Measurements from ENCODE around the gene KLHL2. TPM values are rescaled to one million over a fixed set of nuclear protein-coding genes. Genes with fewer than 3 reads are reported as not detected.
A peak's percentile ranks its signal among the peaks of the same experiment; 100 is the strongest.

The KLHL2 gene
- total RNA-seq, 1 donor from 2014 or later: 17.7 TPM

DNA sequence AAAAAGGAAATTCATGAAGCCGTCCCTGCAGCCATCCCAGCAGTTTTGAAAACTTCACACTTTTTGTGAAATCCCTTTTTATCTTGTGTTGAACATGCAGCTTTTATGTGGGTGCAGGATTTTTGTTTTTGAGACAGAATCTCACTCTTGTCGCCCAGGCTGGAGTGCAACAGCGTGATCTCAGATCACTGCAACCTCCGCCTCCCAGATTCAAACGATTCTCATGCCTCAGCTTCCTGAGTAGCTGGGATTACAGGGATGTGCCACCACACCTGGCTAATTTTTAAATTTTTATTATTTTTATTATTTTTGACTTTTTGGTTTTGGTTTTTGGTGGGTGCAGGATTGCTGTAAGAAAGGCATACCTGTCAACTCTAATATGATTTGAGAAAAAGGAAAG, 112.1 kb downstream of the KLHL2 start:
- no peak for DNase-seq (ENCODE audit: low read depth)
- TF ChIP-seq, protein P1, sequence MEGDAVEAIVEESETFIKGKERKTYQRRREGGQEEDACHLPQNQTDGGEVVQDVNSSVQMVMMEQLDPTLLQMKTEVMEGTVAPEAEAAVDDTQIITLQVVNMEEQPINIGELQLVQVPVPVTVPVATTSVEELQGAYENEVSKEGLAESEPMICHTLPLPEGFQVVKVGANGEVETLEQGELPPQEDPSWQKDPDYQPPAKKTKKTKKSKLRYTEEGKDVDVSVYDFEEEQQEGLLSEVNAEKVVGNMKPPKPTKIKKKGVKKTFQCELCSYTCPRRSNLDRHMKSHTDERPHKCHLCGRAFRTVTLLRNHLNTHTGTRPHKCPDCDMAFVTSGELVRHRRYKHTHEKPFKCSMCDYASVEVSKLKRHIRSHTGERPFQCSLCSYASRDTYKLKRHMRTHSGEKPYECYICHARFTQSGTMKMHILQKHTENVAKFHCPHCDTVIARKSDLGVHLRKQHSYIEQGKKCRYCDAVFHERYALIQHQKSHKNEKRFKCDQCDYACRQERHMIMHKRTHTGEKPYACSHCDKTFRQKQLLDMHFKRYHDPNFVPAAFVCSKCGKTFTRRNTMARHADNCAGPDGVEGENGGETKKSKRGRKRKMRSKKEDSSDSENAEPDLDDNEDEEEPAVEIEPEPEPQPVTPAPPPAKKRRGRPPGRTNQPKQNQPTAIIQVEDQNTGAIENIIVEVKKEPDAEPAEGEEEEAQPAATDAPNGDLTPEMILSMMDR (IDR thresholded peaks at IDR 0.05; ENCODE audit: insufficient read depth, low read length, poor library complexity, severe bottlenecking): no peak
- Histone ChIP-seq H3K36me3 (ENCODE audit: control insufficient read depth, insufficient read depth, low read length) (peaks cover under 1% of the 10 kb centered on the region), H3K27me3 (ENCODE audit: control insufficient read depth, insufficient read depth, low read length) (no peaks in the 10 kb centered on the region), H3K4me3 (ENCODE audit: low read depth, low read length) (no peak overlapping the region)

DNA sequence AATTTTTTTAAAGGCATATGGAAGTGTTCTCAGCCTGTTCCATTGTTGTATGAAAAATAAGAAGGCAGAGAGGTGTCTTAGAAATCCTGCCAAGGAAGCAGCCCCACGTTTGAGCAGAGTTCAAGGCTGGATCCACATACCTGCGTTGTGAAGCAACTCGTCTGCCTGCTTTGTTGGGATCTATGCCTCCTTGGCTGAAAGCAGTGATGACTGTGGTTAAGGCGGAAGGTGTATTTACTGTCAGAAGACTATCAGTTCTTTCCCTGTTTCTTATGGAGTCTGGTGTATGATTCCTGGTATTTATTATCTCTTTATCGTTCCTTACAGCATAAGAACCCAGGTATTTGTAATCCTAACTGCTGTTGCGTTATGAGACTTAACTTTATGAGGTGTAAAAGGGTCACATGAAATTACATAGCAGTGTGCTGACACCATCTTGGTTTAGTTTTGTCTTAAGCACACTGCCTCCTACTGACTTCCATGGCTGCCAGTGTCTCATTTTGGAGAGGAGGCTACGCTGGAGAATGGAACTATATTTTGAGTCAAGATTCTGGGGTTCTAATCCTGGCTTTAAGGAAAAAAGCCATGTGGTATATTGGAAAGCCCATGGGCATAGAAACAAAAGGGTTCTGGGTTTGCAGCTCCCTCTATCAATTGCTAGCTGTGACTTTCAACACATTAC, 117.0 kb downstream of the KLHL2 start:
- no peak for DNase-seq (ENCODE audit: low read depth)
- Histone ChIP-seq H3K4me3 (ENCODE audit: low read depth, low read length) (no peak overlapping the region), H3K27me3 (ENCODE audit: control insufficient read depth, insufficient read depth, low read length) (no peaks in the 10 kb centered on the region), H3K36me3 (ENCODE audit: control insufficient read depth, insufficient read depth, low read length) (peaks cover 2% of the 10 kb centered on the region)
- TF ChIP-seq, protein P1 (IDR thresholded peaks at IDR 0.05; ENCODE audit: insufficient read depth, low read length, poor library complexity, severe bottlenecking): no peak

DNA sequence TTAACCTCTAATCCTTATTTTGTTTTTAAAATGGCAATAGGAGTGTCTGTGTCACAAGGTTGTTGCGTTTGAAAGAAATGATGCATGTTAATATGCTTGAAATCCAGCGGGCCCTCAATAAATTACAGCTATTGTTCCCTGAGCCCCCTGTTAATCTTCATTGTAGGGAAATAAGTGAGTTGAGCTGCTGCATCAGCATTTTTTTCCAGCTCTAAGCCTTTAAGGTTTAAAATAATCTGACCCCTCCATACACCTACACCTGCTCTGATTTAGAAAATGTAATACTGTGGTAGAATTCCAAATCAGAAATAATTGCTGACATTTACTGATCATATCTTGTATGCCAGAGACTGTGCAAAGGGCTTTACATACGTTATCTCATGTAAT, 117.5 kb downstream of the KLHL2 start:
- Histone ChIP-seq H3K4me3 (ENCODE audit: low read depth, low read length) (no peak overlapping the region), H3K36me3 (ENCODE audit: control insufficient read depth, insufficient read depth, low read length) (peaks cover 2% of the 10 kb centered on the region), H3K27me3 (ENCODE audit: control insufficient read depth, insufficient read depth, low read length) (no peaks in the 10 kb centered on the region)
- TF ChIP-seq, protein P1 (IDR thresholded peaks at IDR 0.05; ENCODE audit: insufficient read depth, low read length, poor library complexity, severe bottlenecking): no peak
- no peak for DNase-seq (ENCODE audit: low read depth)

DNA sequence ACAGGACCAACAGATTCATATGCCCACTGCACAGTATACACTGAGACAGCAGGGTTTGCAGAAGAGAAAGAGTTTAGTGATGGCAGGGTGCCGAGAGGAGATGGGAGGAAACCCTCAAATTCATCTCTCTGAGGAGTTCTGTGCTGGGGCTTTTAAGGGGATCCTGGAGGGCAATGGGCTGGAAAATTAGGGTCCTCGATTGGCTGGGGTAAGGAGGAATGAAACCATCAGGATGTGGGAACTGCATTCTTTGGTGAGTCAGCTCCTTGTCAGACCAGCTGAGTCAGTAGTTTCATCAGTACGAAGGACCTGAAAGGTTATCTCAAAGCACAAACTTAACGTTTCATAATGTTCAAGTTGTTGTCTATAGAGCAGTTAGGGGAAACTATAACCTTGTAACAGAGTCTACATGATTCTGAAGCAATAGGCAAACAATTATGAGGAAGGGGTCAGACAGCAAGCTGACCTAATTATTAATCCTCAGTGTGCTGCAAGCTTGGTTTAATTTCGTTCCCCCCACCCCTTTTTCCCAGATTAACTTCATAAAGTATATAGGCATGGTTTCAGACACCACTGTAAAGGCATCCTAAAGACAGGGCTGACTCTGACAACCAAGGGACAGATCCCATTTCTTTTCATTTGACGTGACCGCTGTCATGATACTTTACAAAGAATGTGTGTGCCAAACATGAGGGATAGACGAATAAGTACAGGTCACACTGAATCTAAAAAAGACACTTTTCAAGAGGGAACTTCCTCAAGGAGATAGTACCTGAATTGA, 118.6 kb downstream of the KLHL2 start:
- H3K4me3 ChIP-seq (ENCODE audit: low read depth, low read length): no peak overlapping the region
- peak; percentile 82 for DNase-seq (ENCODE audit: low read depth)
- TF ChIP-seq, protein P1 (IDR thresholded peaks at IDR 0.05; ENCODE audit: insufficient read depth, low read length, poor library complexity, severe bottlenecking): no peak

DNA sequence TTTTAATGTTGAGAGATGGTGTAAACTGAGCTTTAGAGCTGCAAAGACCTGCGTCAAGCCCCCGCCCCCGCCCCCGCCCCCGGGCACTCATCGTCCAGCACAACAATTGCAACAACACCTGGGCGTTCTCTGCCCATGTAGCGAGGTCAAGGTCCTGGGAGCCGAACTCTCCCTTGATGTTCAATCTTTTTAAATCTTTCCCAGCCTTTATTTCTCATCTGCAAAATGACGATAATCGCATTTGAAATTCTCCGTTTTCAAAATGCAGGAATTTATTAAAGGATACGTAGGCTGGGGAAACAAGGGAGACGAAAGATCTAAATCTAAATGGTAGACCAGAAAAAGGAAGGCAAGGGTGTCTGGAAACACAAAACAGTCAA, 119.5 kb downstream of the KLHL2 start:
- no peak for DNase-seq (ENCODE audit: low read depth)
- no peaks in the 10 kb centered on the region for H3K27me3 ChIP-seq (ENCODE audit: control insufficient read depth, insufficient read depth, low read length)
- H3K36me3 ChIP-seq (ENCODE audit: control insufficient read depth, insufficient read depth, low read length): peaks cover 2% of the 10 kb centered on the region
- TF ChIP-seq, protein P1 (IDR thresholded peaks at IDR 0.05; ENCODE audit: insufficient read depth, low read length, poor library complexity, severe bottlenecking): no peak
- peak overlapping the region; percentile 61 for H3K4me3 ChIP-seq (ENCODE audit: low read depth, low read length)

More for the DNA sequence above, 118.6 kb downstream of the KLHL2 start:
- Histone ChIP-seq H3K36me3 (ENCODE audit: control insufficient read depth, insufficient read depth, low read length) (peaks cover 2% of the 10 kb centered on the region), H3K27me3 (ENCODE audit: control insufficient read depth, insufficient read depth, low read length) (no peaks in the 10 kb centered on the region)

Data from kidney epithelial cell (primary cell).